ENCODE measurements around the gene SLAIN1.

The SLAIN1 gene

GRCh38 chr13:77740931-77741596 lies 43.6 kb downstream of the SLAIN1 start:
- H3K9ac ChIP-seq (ENCODE audit: low read length): no peak overlapping the region
- no peaks in the 10 kb centered on the region for H3K9me3 ChIP-seq (ENCODE audit: control insufficient read depth, low read length)
- H3K27me3 ChIP-seq (ENCODE audit: control insufficient read depth, insufficient read depth, low read length): no peaks in the 10 kb centered on the region
- H3K4me1 ChIP-seq (ENCODE audit: control insufficient read depth, insufficient read depth, low read length): no peaks in the 10 kb centered on the region
- H3K4me3 ChIP-seq (ENCODE audit: low read length): no peak overlapping the region
- no peaks in the 10 kb centered on the region for H3K36me3 ChIP-seq (ENCODE audit: control insufficient read depth, insufficient read depth, low read length)

- Histone ChIP-seq H3K36me3 (ENCODE audit: control insufficient read depth, insufficient read depth, low read length) (no peaks in the 10 kb centered on the region), H3K9ac (ENCODE audit: low read length) (no peak overlapping the region), H3K4me3 (ENCODE audit: low read length) (no peak overlapping the region), H3K27me3 (ENCODE audit: control insufficient read depth, insufficient read depth, low read length) (no peaks in the 10 kb centered on the region), H3K9me3 (ENCODE audit: control insufficient read depth, low read length) (no peaks in the 10 kb centered on the region), H3K4me1 (ENCODE audit: control insufficient read depth, insufficient read depth, low read length) (no peaks in the 10 kb centered on the region)
Observed at GRCh38 chr13:77741597-77741972, 44.1 kb downstream of the SLAIN1 start.

GRCh38 chr13:77742801-77743200 lies 45.3 kb downstream of the SLAIN1 start:
- no peaks in the 10 kb centered on the region for H3K9me3 ChIP-seq (ENCODE audit: control insufficient read depth, low read length)
- no peak overlapping the region for H3K4me3 ChIP-seq (ENCODE audit: low read length)
- H3K36me3 ChIP-seq (ENCODE audit: control insufficient read depth, insufficient read depth, low read length): no peaks in the 10 kb centered on the region
- H3K27me3 ChIP-seq (ENCODE audit: control insufficient read depth, insufficient read depth, low read length): no peaks in the 10 kb centered on the region
- H3K9ac ChIP-seq (ENCODE audit: low read length): no peak overlapping the region
- H3K4me1 ChIP-seq (ENCODE audit: control insufficient read depth, insufficient read depth, low read length): no peaks in the 10 kb centered on the region

- Histone ChIP-seq H3K4me1 (ENCODE audit: control insufficient read depth, insufficient read depth, low read length) (no peaks in the 10 kb centered on the region), H3K9me3 (ENCODE audit: control insufficient read depth, low read length) (no peaks in the 10 kb centered on the region), H3K27me3 (ENCODE audit: control insufficient read depth, insufficient read depth, low read length) (no peaks in the 10 kb centered on the region), H3K9ac (ENCODE audit: low read length) (no peak overlapping the region), H3K4me3 (ENCODE audit: low read length) (no peak overlapping the region), H3K36me3 (ENCODE audit: control insufficient read depth, insufficient read depth, low read length) (no peaks in the 10 kb centered on the region)
Observed at GRCh38 chr13:77745784-77746183, 48.3 kb downstream of the SLAIN1 start.

GRCh38 chr13:77749344-77749880 lies 51.9 kb downstream of the SLAIN1 start:
- Histone ChIP-seq H3K4me1 (ENCODE audit: control insufficient read depth, insufficient read depth, low read length) (peaks cover 6% of the 10 kb centered on the region), H3K27me3 (ENCODE audit: control insufficient read depth, insufficient read depth, low read length) (no peaks in the 10 kb centered on the region), H3K9me3 (ENCODE audit: control insufficient read depth, low read length) (no peaks in the 10 kb centered on the region), H3K4me3 (ENCODE audit: low read length) (no peak overlapping the region), H3K9ac (ENCODE audit: low read length) (no peak overlapping the region), H3K36me3 (ENCODE audit: control insufficient read depth, insufficient read depth, low read length) (no peaks in the 10 kb centered on the region)

DNA sequence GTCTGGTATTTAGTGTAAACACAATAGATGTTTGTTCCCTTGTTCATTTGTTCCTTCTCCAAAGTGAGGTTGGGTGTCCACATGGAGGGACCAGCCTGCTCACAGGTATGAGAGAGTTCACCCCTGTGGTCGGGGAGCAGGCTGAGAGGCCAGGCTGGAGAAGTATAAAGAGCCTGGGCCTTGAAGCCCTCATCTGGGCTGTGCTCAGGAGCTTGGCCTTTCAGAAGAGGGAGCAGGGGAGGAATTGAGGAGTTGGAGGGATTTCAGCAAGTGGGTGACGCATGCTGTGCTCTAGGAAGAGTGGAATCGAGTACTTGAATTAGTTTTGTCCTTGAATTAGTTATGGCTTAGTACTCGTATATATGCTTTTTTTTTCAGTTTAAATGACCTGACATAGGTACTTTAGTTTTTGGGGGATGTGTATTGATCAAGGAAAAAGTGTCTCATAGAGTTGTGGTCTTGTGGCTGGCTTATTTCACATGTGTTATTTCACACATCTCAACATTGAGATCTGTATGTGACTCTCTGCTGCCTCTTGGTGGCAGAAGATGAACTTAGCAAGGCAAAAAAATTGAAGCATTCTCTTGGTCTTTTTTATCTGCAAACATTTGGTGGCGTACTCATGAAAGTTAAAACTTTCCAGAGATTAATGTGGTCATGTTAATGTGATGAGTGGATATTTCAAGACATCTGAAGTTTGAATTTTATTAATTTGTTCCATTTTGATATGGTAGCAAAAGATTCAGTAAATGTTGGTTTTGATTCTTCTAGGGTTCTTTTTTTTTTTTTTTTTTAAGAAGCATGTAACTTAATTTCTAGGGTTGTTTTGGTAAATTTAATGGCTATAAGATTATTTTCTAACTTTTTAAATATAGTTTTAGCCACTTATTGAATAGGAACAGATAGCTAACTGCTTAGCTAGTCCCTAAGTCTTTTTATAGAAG lies 54.3 kb downstream of the SLAIN1 start:
- Histone ChIP-seq H3K9me3 (ENCODE audit: control insufficient read depth, low read length) (no peaks in the 10 kb centered on the region), H3K9ac (ENCODE audit: low read length) (no peak overlapping the region), H3K36me3 (ENCODE audit: control insufficient read depth, insufficient read depth, low read length) (no peaks in the 10 kb centered on the region), H3K4me1 (ENCODE audit: control insufficient read depth, insufficient read depth, low read length) (peaks cover 6% of the 10 kb centered on the region), H3K4me3 (ENCODE audit: low read length) (no peak overlapping the region), H3K27me3 (ENCODE audit: control insufficient read depth, insufficient read depth, low read length) (no peaks in the 10 kb centered on the region)

DNA sequence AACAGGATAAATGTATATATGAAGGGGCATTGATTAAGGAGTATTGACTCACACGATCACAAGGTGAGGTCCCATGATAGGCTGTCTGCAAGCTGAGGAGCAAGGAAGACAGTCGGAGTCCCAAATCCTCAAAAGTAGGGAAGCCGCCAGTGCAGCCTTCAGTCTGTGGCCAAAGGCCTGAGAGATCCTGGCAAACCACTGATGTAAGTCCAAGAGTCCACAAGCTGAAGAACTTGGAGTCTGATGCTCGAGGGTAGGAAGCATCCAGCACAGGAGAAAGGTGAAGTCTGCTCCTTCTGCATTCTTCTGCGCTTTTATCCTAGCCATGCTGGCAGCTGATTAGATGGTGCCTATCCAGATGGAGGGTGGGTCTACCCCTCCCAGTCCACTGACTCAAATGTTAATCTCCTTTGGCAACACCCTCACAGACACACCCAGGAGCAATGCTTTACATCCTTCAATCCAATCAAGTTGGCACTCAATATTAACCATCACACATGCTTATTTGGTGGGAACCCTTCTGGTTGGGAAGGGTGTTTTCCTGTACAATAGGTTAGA lies 55.1 kb downstream of the SLAIN1 start:
- H3K9ac ChIP-seq (ENCODE audit: low read length): no peak overlapping the region

GRCh38 chr13:77760893-77761292 lies 63.4 kb downstream of the SLAIN1 start:
- Histone ChIP-seq H3K36me3 (ENCODE audit: control insufficient read depth, insufficient read depth, low read length) (peaks cover 4% of the 10 kb centered on the region), H3K4me1 (ENCODE audit: control insufficient read depth, insufficient read depth, low read length) (no peaks in the 10 kb centered on the region), H3K9me3 (ENCODE audit: control insufficient read depth, low read length) (no peaks in the 10 kb centered on the region), H3K9ac (ENCODE audit: low read length) (no peak overlapping the region), H3K27me3 (ENCODE audit: control insufficient read depth, insufficient read depth, low read length) (no peaks in the 10 kb centered on the region), H3K4me3 (ENCODE audit: low read length) (no peak overlapping the region)

More for the DNA sequence above, 55.1 kb downstream of the SLAIN1 start:
- no peaks in the 10 kb centered on the region for H3K36me3 ChIP-seq (ENCODE audit: control insufficient read depth, insufficient read depth, low read length)
- no peaks in the 10 kb centered on the region for H3K27me3 ChIP-seq (ENCODE audit: control insufficient read depth, insufficient read depth, low read length)
- H3K4me3 ChIP-seq (ENCODE audit: low read length): no peak overlapping the region
- H3K4me1 ChIP-seq (ENCODE audit: control insufficient read depth, insufficient read depth, low read length): peaks cover 6% of the 10 kb centered on the region
- H3K9me3 ChIP-seq (ENCODE audit: control insufficient read depth, low read length): no peaks in the 10 kb centered on the region

DNA sequence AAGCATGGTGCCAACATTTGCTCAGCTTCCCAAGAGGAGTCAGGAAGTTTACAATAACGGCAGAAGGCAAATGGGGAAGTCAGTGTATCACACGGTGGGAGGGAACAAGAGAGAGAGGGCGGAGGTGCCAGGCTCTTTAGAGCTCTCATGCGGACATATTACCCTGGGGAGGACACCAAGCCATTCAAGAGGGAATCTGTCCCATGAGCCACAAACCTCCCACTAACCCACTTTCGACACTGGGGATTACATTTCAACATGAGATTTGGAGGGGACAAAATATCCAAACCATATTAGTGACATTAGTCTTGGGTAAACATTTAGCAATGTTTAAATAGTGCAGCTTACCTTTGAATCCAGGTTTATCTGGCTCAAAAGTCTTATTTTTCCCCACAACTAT lies 69.9 kb downstream of the SLAIN1 start:
- Histone ChIP-seq H3K4me3 (ENCODE audit: low read length) (no peak overlapping the region), H3K9me3 (ENCODE audit: control insufficient read depth, low read length) (no peaks in the 10 kb centered on the region), H3K27me3 (ENCODE audit: control insufficient read depth, insufficient read depth, low read length) (no peaks in the 10 kb centered on the region), H3K9ac (ENCODE audit: low read length) (no peak overlapping the region), H3K4me1 (ENCODE audit: control insufficient read depth, insufficient read depth, low read length) (no peaks in the 10 kb centered on the region), H3K36me3 (ENCODE audit: control insufficient read depth, insufficient read depth, low read length) (no peaks in the 10 kb centered on the region)

- H3K9me3 ChIP-seq (ENCODE audit: control insufficient read depth, low read length): no peaks in the 10 kb centered on the region
- no peaks in the 10 kb centered on the region for H3K4me1 ChIP-seq (ENCODE audit: control insufficient read depth, insufficient read depth, low read length)
- no peaks in the 10 kb centered on the region for H3K36me3 ChIP-seq (ENCODE audit: control insufficient read depth, insufficient read depth, low read length)
- H3K4me3 ChIP-seq (ENCODE audit: low read length): no peak overlapping the region
- no peak overlapping the region for H3K9ac ChIP-seq (ENCODE audit: low read length)
- no peaks in the 10 kb centered on the region for H3K27me3 ChIP-seq (ENCODE audit: control insufficient read depth, insufficient read depth, low read length)
Observed at GRCh38 chr13:77774181-77774580, 76.7 kb downstream of the SLAIN1 start.

DNA sequence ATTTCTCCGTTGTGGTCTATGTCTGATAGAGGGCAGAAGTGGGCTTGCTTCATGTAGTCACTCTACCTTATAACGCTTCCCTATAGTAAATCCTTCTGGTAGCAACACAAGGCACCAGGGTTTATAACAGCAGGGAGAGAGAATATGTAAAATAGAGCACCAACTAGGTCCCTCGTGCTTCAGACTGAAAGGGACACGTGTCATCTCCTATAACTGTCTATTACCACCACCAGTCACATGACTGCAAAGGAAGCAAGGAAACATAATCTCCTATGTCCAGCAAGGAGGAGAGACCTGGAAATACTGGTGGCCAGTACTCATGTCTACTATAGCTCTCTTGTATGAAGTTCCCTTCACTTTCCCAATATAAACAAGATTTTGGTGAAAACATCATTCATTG lies 79.2 kb downstream of the SLAIN1 start:
- Histone ChIP-seq H3K4me3 (ENCODE audit: low read length) (no peak overlapping the region), H3K9ac (ENCODE audit: low read length) (no peak overlapping the region), H3K9me3 (ENCODE audit: control insufficient read depth, low read length) (no peaks in the 10 kb centered on the region)

More for the DNA sequence above, 79.2 kb downstream of the SLAIN1 start:
- Histone ChIP-seq H3K36me3 (ENCODE audit: control insufficient read depth, insufficient read depth, low read length) (no peaks in the 10 kb centered on the region), H3K27me3 (ENCODE audit: control insufficient read depth, insufficient read depth, low read length) (no peaks in the 10 kb centered on the region), H3K4me1 (ENCODE audit: control insufficient read depth, insufficient read depth, low read length) (peaks cover 5% of the 10 kb centered on the region)
